ENCODE measurements around the gene CADPS. TPM values are rescaled to one million over a fixed set of nuclear protein-coding genes. Genes with fewer than 3 reads are reported as not detected.

Gene CADPS
- total and polyA plus RNA-seq, 2 of the 4 experiments (the other 2 are of a cell fraction) = not detected

DNA sequence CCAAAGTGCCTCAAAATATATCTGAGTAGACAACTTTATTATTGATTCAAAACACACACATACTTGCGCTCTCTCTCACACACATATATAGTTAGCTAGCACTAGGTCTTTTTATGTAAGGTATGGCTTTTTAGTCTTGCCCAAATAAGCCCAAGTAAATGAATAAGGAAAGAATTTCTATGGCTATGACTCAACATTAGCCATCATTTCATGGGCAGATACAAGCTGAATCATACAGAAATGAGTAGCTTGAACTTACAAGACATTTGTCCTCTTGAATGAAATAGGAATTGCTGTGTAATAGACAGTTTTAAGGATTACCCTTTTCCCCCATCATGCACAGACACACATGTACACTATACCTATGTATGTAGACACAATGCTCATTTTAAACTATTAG, 4.9 kb downstream of the CADPS start:
- H3K4ac ChIP-seq (ENCODE audit: low read depth, low read length) = no peak overlapping the region
- H2BK20ac ChIP-seq (ENCODE audit: low read depth, low read length) = no peak overlapping the region
- H3K36me3 ChIP-seq (ENCODE audit: control insufficient read depth, insufficient read depth, low read length) = no peaks in the 10 kb centered on the region
- H3K9me1 ChIP-seq (ENCODE audit: insufficient read depth, low read length) = no peaks in the 10 kb centered on the region
- ChIA-PET CTCF (no interaction called here), POLR2A (ENCODE audit: unreplicated experiment) (no interaction called here)
- H4K5ac ChIP-seq (ENCODE audit: low read depth, low read length) = no peak overlapping the region
- H3K18ac ChIP-seq (ENCODE audit: low read depth, low read length) = no peak overlapping the region
- H3K9me3 ChIP-seq (ENCODE audit: control insufficient read depth, insufficient read depth, low read length) = no peaks in the 10 kb centered on the region
- H3K4me3 ChIP-seq (ENCODE audit: insufficient read depth, low read depth, low read length) = no peak overlapping the region
- intact Hi-C loops (cut with micrococcal nuclease) (no loop called here), dilution Hi-C loops (cut with HindIII; ENCODE audit: low sequenced_read_pairs, unreplicated experiment) (no loop called here), in situ Hi-C loops (cut with MboI; ENCODE audit: low sequenced_read_pairs) (no loop called here)
- H3K23ac ChIP-seq (ENCODE audit: low read depth, low read length) = no peak overlapping the region
- H2AK9ac ChIP-seq (replicated peaks; ENCODE audit: low read depth, low read length, poor library complexity) = no peak overlapping the region
- no peak overlapping the region for H3K14ac ChIP-seq (replicated peaks; ENCODE audit: low read depth, low read length)
- H2BK15ac ChIP-seq (ENCODE audit: low read depth, low read length) = no peak overlapping the region
- peak; percentile 0 for DNase-seq
- no peak overlapping the region for H3K27ac ChIP-seq (ENCODE audit: insufficient read depth, low read length)
- no peaks in the 10 kb centered on the region for H3K4me1 ChIP-seq (ENCODE audit: control insufficient read depth, insufficient read depth, low read length)
- H3K56ac ChIP-seq (ENCODE audit: extremely low read depth, insufficient read depth, low read length) = no peak overlapping the region
- peaks cover 9% of the 10 kb centered on the region for H3K27me3 ChIP-seq (ENCODE audit: control insufficient read depth, insufficient read depth, low read length)
- no peak overlapping the region for H3K9ac ChIP-seq (ENCODE audit: low read depth, low read length)
- H2AFZ ChIP-seq (replicated peaks; ENCODE audit: low read length, poor library complexity) = no peak overlapping the region
- ATAC-seq (ENCODE audit: low read depth) = no peak
- no TSS peak for BruUV-seq (replicated peaks)
- WGBS, 2 experiments (ENCODE audit: extremely low coverage in 2 of 2, insufficient read length in 1 of 2) = no CpG with 5 or more reads among the region's 1 CpG
- no peaks in the 10 kb centered on the region for H3K79me1 ChIP-seq (ENCODE audit: low read depth in 1 of 2, low read length in 2 of 2)
- H3K4me2 ChIP-seq (ENCODE audit: low read depth, low read length) = no peak overlapping the region
- no peak overlapping the region for H2AK5ac ChIP-seq (ENCODE audit: low read depth, low read length)
- H4K8ac ChIP-seq (ENCODE audit: low read depth in 2 of 2, low read length in 2 of 2) = no peak overlapping the region
- H2BK120ac ChIP-seq (ENCODE audit: low read depth, low read length) = no peak overlapping the region
- H4K20me1 ChIP-seq (ENCODE audit: insufficient read depth, low read length) = no peaks in the 10 kb centered on the region
- no peak overlapping the region for H4K91ac ChIP-seq (ENCODE audit: insufficient read depth, low read depth, low read length)
- TF ChIP-seq USF2 (IDR thresholded peaks at IDR 0.05; ENCODE audit: low read depth, low read length) (no peak), BHLHE40 (IDR thresholded peaks at IDR 0.05; ENCODE audit: low read depth, low read length) (no peak), NFE2L2 (IDR thresholded peaks at IDR 0.05; ENCODE audit: low read depth, low read length) (no peak), RAD21 (IDR thresholded peaks at IDR 0.05; ENCODE audit: low read length) (no peak), FOS (IDR thresholded peaks at IDR 0.05; ENCODE audit: low read depth, low read length) (no peak)
- TF ChIP-seq, protein P1, sequence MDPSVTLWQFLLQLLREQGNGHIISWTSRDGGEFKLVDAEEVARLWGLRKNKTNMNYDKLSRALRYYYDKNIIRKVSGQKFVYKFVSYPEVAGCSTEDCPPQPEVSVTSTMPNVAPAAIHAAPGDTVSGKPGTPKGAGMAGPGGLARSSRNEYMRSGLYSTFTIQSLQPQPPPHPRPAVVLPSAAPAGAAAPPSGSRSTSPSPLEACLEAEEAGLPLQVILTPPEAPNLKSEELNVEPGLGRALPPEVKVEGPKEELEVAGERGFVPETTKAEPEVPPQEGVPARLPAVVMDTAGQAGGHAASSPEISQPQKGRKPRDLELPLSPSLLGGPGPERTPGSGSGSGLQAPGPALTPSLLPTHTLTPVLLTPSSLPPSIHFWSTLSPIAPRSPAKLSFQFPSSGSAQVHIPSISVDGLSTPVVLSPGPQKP (IDR thresholded peaks at IDR 0.05; ENCODE audit: borderline replicate concordance, low read depth, low read length) = no peak
- no peak overlapping the region for H2BK5ac ChIP-seq (ENCODE audit: low read depth, low read length, poor library complexity, severe bottlenecking)
